ENCODE measurements around the gene ARPC5L. TPM values are rescaled to one million over a fixed set of nuclear protein-coding genes. Genes with fewer than 3 reads are reported as not detected.

Gene ARPC5L
- total and polyA plus RNA-seq, 2 of the 8 experiments (the other 6 are each of a cell fraction or from before 2014, with no cell fraction given), result 34.1 to 50.6 TPM

- TF ChIP-seq TCF12 (IDR thresholded peaks at IDR 0.05; ENCODE audit: low read depth, low read length), result no peak
- no peak for TF ChIP-seq CHD1 (IDR thresholded peaks at IDR 0.05; ENCODE audit: low read depth, low read length)
- no peak for TF ChIP-seq CTCF (IDR thresholded peaks at IDR 0.05; ENCODE audit: control extremely low read depth in 1 of 3, insufficient read depth in 1 of 3, low read depth in 1 of 3, low read length in 3 of 3)
These were observed 9.7 kb upstream of the ARPC5L start (continued) for GRCh38 chr9:124852121-124852828.

Data from H1 (cell line).